Measurements from ENCODE around the gene SPATA31A1. TPM values are rescaled to one million over a fixed set of nuclear protein-coding genes. Genes with fewer than 3 reads are reported as not detected.
"Not testable (repeated sequence)": the region's sequence is repeated elsewhere in the genome, so short reads cannot be mapped to it uniquely, and the experiment has no call there.

Gene SPATA31A1
- total RNA-seq (2022) (not detected in 2 replicates), Bru-seq, nascent RNA (not detected), BruChase-seq, experiment 1, labeled RNA remaining after a 6-hour chase (not detected), BruChase-seq, experiment 2, labeled RNA remaining after a 2-hour chase (not detected)
- long read RNA-seq, result 0 reads

DNA sequence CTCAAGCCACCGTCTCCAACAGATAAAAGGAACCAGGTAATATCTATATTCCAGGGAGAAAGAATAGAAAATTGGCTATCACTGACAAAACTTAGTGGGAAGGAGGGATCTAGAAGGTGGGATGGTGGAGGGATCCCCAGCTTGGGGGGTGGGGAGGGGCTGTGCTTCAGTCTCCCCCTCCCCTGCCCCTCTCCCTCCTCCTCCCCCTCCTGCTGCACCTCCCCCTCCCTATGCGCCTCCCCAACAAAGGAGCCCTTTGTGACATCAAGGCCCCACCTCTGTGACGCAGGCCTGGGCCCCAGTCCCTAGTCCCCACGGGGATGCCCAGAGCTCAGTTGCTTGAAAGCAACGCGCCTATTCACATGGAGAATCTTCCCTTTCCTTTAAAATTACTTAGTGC, at the start of gene SPATA31A1:
TSS of gene SPATA31A1 (plus strand) at position 301 of the 400 bp plus-strand sequence. CDS start at position 363, 62 bp downstream.
- H3K4me3 Mint-ChIP-seq (ENCODE audit: low read depth, unreplicated experiment); H3K27ac Mint-ChIP-seq (ENCODE audit: unreplicated experiment); BruUV-seq (replicated peaks); H3K4me1 Mint-ChIP-seq (ENCODE audit: low read depth, unreplicated experiment); H3K36me3 Mint-ChIP-seq (ENCODE audit: insufficient read depth, unreplicated experiment); H3K27me3 Mint-ChIP-seq (ENCODE audit: unreplicated experiment); DNase-seq; CTCF ChIA-PET; intact Hi-C loops (cut with micrococcal nuclease; ENCODE audit: unreplicated experiment); H3K9me3 Mint-ChIP-seq (ENCODE audit: low read depth, unreplicated experiment): not testable (repeated sequence)

DNA sequence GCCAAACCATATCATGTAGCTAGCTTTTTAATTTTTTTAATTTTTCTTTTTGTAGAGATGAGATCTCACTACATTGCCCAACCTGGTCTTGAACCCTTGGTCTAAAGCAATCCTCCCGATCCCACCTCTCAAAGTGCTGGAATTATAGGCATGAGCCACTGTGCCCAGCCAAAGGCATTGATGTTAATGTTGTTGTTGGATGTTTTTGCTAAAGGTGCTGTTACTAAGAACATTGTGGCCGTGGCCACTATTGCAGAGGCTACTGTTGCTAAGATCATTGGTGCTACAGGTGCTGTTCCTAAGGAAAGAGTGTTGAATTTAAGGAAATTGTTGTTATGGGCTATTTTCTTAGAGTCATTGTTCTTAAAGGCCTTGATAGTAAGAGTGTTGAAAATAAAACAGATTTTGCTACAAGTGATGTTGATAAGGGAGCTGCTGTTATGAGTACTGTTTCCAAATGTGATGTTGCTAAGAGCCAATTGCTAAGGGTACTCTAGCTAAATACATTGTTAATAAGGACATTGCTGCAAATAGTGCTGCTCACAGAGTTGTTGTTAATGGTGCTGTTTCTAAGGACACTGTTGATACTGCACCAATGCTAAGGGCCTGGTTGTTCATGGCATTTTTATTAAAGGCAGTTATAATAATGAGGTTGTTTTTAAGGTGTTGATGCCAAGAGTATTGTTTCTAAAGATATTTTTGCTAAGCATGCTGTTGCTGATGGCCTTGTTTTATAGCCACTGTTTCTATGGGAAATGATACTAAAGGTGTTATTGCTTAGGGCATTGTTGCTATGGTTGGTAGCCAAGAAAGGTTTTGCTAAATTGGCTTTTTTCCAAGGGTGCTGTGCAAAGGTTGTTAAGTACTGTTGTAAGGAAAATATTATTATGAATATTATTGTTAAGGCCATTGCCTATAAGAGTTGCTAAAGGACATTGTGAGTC, 52.1 kb downstream of the SPATA31A1 start:
- H3K9me3 Mint-ChIP-seq (ENCODE audit: low read depth, unreplicated experiment); H3K36me3 Mint-ChIP-seq (ENCODE audit: insufficient read depth, unreplicated experiment); H3K4me3 Mint-ChIP-seq (ENCODE audit: low read depth, unreplicated experiment); H3K27me3 Mint-ChIP-seq (ENCODE audit: unreplicated experiment); H3K4me1 Mint-ChIP-seq (ENCODE audit: low read depth, unreplicated experiment); CTCF ChIA-PET; H3K27ac Mint-ChIP-seq (ENCODE audit: unreplicated experiment); DNase-seq; intact Hi-C loops (cut with micrococcal nuclease; ENCODE audit: unreplicated experiment); BruUV-seq (replicated peaks): not testable (repeated sequence)

- DNase-seq; H3K9me3 Mint-ChIP-seq (ENCODE audit: low read depth, unreplicated experiment); BruUV-seq (replicated peaks); H3K4me3 Mint-ChIP-seq (ENCODE audit: low read depth, unreplicated experiment); H3K4me1 Mint-ChIP-seq (ENCODE audit: low read depth, unreplicated experiment); H3K27me3 Mint-ChIP-seq (ENCODE audit: unreplicated experiment); intact Hi-C loops (cut with micrococcal nuclease; ENCODE audit: unreplicated experiment); H3K27ac Mint-ChIP-seq (ENCODE audit: unreplicated experiment); H3K36me3 Mint-ChIP-seq (ENCODE audit: insufficient read depth, unreplicated experiment); CTCF ChIA-PET: not testable (repeated sequence)
Measured at GRCh38 chr9:39411254-39411940, 55.9 kb downstream of the SPATA31A1 start.

Other genes starting within 250 kb of the SPATA31A1 start
- 6.3 and 9.3 TPM in 2 replicates for gene CNTNAP3, start 67.5 kb upstream of the SPATA31A1 start, total RNA-seq (2022)

Measured in Calu3 (cell line).